Esophagus muscularis mucosa (tissue), 4 donors: ENCODE results near the gene EPHA2. TPM values are rescaled to one million over a fixed set of nuclear protein-coding genes. Genes with fewer than 3 reads are reported as not detected.

Experiments used
- DNase-seq: peaks from one replicate; pipeline ENCODE4 v3.0.0-alpha.2; 2017; ENCODE audit errors: extremely low spot score
- H3K27ac ChIP-seq, 4 donors: fragments of 200-600 bp; sonication (generic); replicated peaks in 1 of 4; 1 replicate in 3 of 4; 2 replicates in 1 of 4; pipeline ENCODE4 v1.5.1; 2016 to 2019; ENCODE audit warnings: mild to moderate bottlenecking in 1 of 4
- H3K27me3 ChIP-seq, 4 donors: fragments of 200-600 bp; sonication (generic); one replicate each; pipeline versions ENCODE4 v1.5.1 to v1.6.0; 2016 to 2019
- H3K36me3 ChIP-seq, 4 donors: fragments of 200-600 bp; sonication (generic); one replicate each; pipeline ENCODE4 v1.5.1; 2016 to 2019
- H3K4me1 ChIP-seq, 4 donors: fragments of 200-600 bp; sonication (generic); one replicate each; pipeline ENCODE4 v1.5.1; 2016 to 2019
- H3K4me3 ChIP-seq, 4 donors: fragments of 200-600 bp; sonication (generic); 1 replicate in 2 of 4; 2 replicates in 2 of 4; pipeline ENCODE4 v1.5.1; 2016 to 2019; ENCODE audit warnings: mild to moderate bottlenecking in 4 of 4, moderate library complexity in 1 of 4
- H3K9me3 ChIP-seq, 4 donors: fragments of 200-600 bp; sonication (generic); 1 replicate in 3 of 4; 2 replicates in 1 of 4; pipeline ENCODE4 v1.5.1; 2016 to 2019
- CTCF ChIP-seq, 3 experiments: fragments of 200-600 bp in 2 of 3; fragments of 450-650 bp in 1 of 3; sonication (generic) in 2 of 3; IDR thresholded peaks; one replicate each; pipeline ENCODE4 v1.5.1; 2017 to 2019; ENCODE audit warnings: antibody characterized with exemption in 3 of 3, mild to moderate bottlenecking in 2 of 3, moderate library complexity in 1 of 3
- EP300 ChIP-seq: sonication (generic); formaldehyde crosslinking; IDR thresholded peaks from one replicate; pipeline ENCODE4 v1.6.1; 2017; ENCODE audit warnings: antibody characterized with exemption
- POLR2A ChIP-seq: fragments of 450-650 bp; IDR thresholded peaks from one replicate; pipeline ENCODE4 v1.6.1; 2017; ENCODE audit warnings: antibody characterized with exemption, moderate library complexity, mild to moderate bottlenecking, low read depth
- POLR2AphosphoS5 ChIP-seq, 2 donors: sonication (generic); formaldehyde crosslinking; IDR thresholded peaks; one replicate each; pipeline ENCODE4 v1.6.1; 2017; ENCODE audit warnings: antibody characterized with exemption in 2 of 2
- WGBS: methylation state at CpG from one replicate; pipeline ENCODE4 v1.1.5; 2018; 5-methylcytosine and 5-hydroxymethylcytosine counted together
- intact Hi-C: fragments of 100-400 bp; cut with DNase I; formaldehyde crosslinking; loops from one replicate; pipeline ENCODE4 v1.15.1; 2023
- total RNA-seq, 4 donors: library from RNA; depleted of rRNA; stranded (reverse); fragments of >200 nt; gene quantifications; one replicate each; pipeline versions ENCODE4 v1.1.0 to v1.2.1, GENCODE V29; 2016

The EPHA2 gene
- total RNA-seq, 4 donors from 2014 or later: 5.8 to 15.7 (median 11.3) TPM

DNA sequence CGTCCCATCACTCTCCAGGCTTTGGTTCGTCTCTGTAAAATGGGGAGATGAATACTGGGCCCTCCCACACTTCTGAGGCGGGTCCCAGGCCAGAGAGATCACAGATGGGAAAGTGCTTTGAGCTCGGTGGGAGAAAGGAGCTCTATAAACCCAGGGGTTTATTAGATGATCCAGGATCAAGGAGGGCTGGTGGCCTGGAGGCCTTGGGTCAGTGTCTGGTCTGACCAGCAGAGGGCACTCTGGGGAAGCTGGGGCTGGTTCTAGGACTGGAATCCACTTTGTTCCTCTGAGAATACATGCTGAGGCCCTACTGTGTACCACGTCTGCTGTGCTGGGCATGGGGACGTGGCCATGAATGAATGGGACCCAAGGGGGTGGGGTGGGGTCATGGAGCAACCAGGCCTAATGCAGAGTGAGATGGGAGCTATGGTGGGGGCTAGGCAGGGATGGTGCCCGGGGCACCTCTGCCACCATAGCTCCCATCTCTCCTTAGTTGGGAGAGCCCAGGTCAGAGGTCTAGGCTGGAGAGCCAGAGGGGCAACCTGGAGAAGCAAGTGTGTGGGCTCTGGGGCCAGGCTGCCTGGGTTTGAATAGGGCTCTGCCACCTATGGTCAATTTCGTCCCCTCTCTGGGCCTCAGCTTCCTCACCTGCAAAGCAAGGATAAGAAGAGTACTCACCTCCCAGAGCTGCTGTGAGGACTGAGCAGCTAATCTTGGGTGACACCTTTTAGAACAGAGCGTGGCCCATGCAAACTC lies 73.4 kb downstream of the EPHA2 start:
- Histone ChIP-seq H3K27ac (no peak overlapping the region), H3K36me3 (no peaks in the 10 kb centered on the region), H3K27me3 (no peaks in the 10 kb centered on the region), H3K9me3 (no peaks in the 10 kb centered on the region), H3K4me1 (peaks cover 9 to 25% (median 13%) of the 10 kb centered on the region in 4 donors), H3K4me3 (no peak overlapping the region)
- WGBS: 80% methylated on average over 4 of the region's 9 CpGs
- TF ChIP-seq CTCF (IDR thresholded peaks at IDR 0.05) (peak; percentile 74 to 93 (median 75)), EP300 (no peak), POLR2AphosphoS5 (IDR thresholded peaks at IDR 0.05) (no peak), POLR2A (no peak)
- DNase-seq: no peak
- intact Hi-C loops: no loop called here

DNA sequence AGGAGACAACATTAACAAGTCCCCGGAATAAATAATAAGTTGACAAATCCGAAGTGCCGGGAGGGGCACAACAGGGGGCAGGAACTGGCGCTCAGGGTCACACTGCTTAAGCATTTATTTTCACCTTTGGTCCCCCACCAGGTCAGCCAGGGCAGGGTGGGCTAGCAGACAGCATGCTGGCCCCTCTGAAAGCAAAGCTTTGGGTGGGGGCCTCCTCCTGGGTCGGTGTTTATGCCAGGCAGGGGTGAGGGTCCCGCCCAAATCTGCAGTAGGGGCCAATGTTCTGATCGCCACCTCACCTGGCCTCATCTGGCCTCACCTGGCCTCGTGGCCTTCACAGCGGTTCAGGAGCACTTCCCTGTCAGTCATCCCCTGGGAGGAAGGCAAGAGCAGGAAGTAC lies 74.2 kb downstream of the EPHA2 start:
- Histone ChIP-seq H3K36me3 (no peaks in the 10 kb centered on the region), H3K27ac (no peak overlapping the region), H3K4me3 (no peak overlapping the region), H3K9me3 (no peaks in the 10 kb centered on the region), H3K4me1 (peaks cover 9 to 27% (median 13%) of the 10 kb centered on the region in 4 donors), H3K27me3 (no peaks in the 10 kb centered on the region)
- no peak for DNase-seq
- 72% methylated on average over 4 of the region's 9 CpGs for WGBS
- intact Hi-C loops: loop anchor here (2.0 kb wide), 1 partner anchor 163 kb away; no protein-coding TSS in a partner anchor
- TF ChIP-seq POLR2A (no peak), CTCF (IDR thresholded peaks at IDR 0.05) (no peak), POLR2AphosphoS5 (IDR thresholded peaks at IDR 0.05) (no peak), EP300 (no peak)

DNA sequence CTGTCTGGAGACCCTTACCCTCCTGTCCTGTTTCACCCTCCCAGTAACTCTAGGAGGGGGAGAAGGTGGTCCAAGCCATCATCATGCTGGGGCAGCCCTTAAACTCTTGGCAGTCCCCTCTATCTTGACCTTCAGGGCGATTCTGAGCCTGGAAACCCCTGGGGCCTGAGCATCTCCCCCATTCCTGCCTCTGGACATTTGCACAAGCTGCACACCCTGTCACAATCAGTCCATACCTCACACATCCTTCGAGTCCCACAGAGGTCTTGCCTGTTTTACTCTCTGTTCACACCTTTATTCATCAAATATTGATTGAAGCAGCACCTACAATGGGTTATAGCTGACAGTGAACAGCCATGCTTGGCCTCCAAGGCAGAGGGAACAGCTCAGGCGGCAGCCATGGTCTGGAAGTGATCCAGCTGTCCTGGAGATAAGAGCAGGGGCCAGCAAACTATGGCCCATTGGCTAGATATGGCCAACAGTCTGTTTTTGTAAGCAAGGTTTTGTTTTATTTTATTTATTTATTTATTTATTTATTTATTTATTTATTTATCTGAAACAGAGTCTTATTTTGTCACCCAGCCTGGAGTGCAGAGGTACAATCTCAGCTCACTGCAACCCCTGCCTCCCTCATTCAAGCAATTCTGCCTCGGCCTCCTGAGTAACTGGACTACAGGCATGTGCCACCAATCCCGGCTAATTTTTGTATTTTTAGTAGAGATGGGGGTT lies 75.3 kb downstream of the EPHA2 start:
- TF ChIP-seq EP300 (no peak), POLR2AphosphoS5 (IDR thresholded peaks at IDR 0.05) (no peak), POLR2A (no peak), CTCF (IDR thresholded peaks at IDR 0.05) (no peak)
- Histone ChIP-seq H3K36me3 (no peaks in the 10 kb centered on the region), H3K27me3 (no peaks in the 10 kb centered on the region), H3K9me3 (no peaks in the 10 kb centered on the region), H3K27ac (no peak overlapping the region), H3K4me3 (no peak overlapping the region), H3K4me1 (peaks cover 9 to 30% (median 18%) of the 10 kb centered on the region in 4 donors)
- 95% methylated on average over 5 of the region's 5 CpGs for WGBS
- intact Hi-C loops: loop anchor here (2.0 kb wide), 1 partner anchor 164 kb away; no protein-coding TSS in a partner anchor
- no peak for DNase-seq

- H3K4me1 ChIP-seq: peaks cover 24 to 40% (median 32%) of the 10 kb centered on the region in 4 donors
- H3K27ac ChIP-seq: no peak overlapping the region
- no peaks in the 10 kb centered on the region for H3K27me3 ChIP-seq
- no peak overlapping the region for H3K4me3 ChIP-seq
- 0% methylated on average over 3 of the region's 10 CpGs for WGBS
- no peaks in the 10 kb centered on the region for H3K36me3 ChIP-seq
- DNase-seq: peak; percentile 95
- intact Hi-C loops: loop anchor here (1.0 to 10.0 kb wide), 2 partner anchors 108 to 286 kb away; partner anchors contain the start of gene SZRD1
- TF ChIP-seq CTCF (IDR thresholded peaks at IDR 0.05) (peak; percentile 85 to 98 (median 85)), EP300 (no peak), POLR2AphosphoS5 (IDR thresholded peaks at IDR 0.05) (peak in 1 of 2 donors; percentile 39)
- no peaks in the 10 kb centered on the region for H3K9me3 ChIP-seq
These were observed 76.8 kb downstream of the EPHA2 start for GRCh38 chr1:16078925-16079656.
